Measurements from ENCODE around the gene SNTB2. TPM values are rescaled to one million over a fixed set of nuclear protein-coding genes. Genes with fewer than 3 reads are reported as not detected.

Gene SNTB2
- total RNA-seq, 4 donors from 2014 or later = 39.1 to 137 (median 43.0) TPM

- Histone ChIP-seq H3K27ac (peak overlapping the region in 1 of 4 donors; percentile 23), H3K27me3 (no peaks in the 10 kb centered on the region), H3K4me1 (peaks cover 3 to 49% (median 11%) of the 10 kb centered on the region in 3 donors), H3K4me3 (no peak overlapping the region), H3K36me3 (no peaks in the 10 kb centered on the region), H3K9me3 (no peaks in the 10 kb centered on the region)
- 61 to 83% methylated on average over 1 to 3 of the region's 3 CpGs for WGBS, 2 donors (ENCODE audit: low coverage in 1 of 2)
- TF ChIP-seq CTCF (IDR thresholded peaks at IDR 0.05) = no peak
- TF ChIP-seq POLR2AphosphoS5 (IDR thresholded peaks at IDR 0.05) = no peak
- no peak for TF ChIP-seq EP300 (IDR thresholded peaks at IDR 0.05)
- TF ChIP-seq POLR2A (IDR thresholded peaks at IDR 0.05) = no peak
- ATAC-seq = no peak
Measured at GRCh38 chr16:69237296-69237695, 50.3 kb downstream of the SNTB2 start.

- H3K27ac ChIP-seq = no peak overlapping the region
- H3K4me1 ChIP-seq = peaks cover 3 to 69% (median 15%) of the 10 kb centered on the region in 3 donors
- no peaks in the 10 kb centered on the region for H3K9me3 ChIP-seq
- no peaks in the 10 kb centered on the region for H3K27me3 ChIP-seq
- WGBS, 2 donors (ENCODE audit: low coverage in 1 of 2) = 18 to 24% methylated on average over 1 of the region's 1 CpG
- no peak for ATAC-seq
- TF ChIP-seq CTCF (IDR thresholded peaks at IDR 0.05) (no peak), POLR2AphosphoS5 (IDR thresholded peaks at IDR 0.05) (no peak), EP300 (IDR thresholded peaks at IDR 0.05) (no peak), POLR2A (IDR thresholded peaks at IDR 0.05) (no peak)
- no peaks in the 10 kb centered on the region for H3K36me3 ChIP-seq
- H3K4me3 ChIP-seq = no peak overlapping the region
Measured at GRCh38 chr16:69239851-69240250, 52.9 kb downstream of the SNTB2 start.

GRCh38 chr16:69240331-69240730 lies 53.4 kb downstream of the SNTB2 start:
- 46 to 73% methylated on average over 2 of the region's 2 CpGs for whole genome bisulfite sequencing, 2 donors (ENCODE audit: low coverage in 1 of 2)
- H3K27ac ChIP-seq = no peak overlapping the region
- ATAC-seq = no peak
- TF ChIP-seq POLR2A (IDR thresholded peaks at IDR 0.05) (no peak), POLR2AphosphoS5 (IDR thresholded peaks at IDR 0.05) (no peak), EP300 (IDR thresholded peaks at IDR 0.05) (no peak), CTCF (IDR thresholded peaks at IDR 0.05) (no peak)
- peaks cover 0 to 4% of the 10 kb centered on the region in 2 donors for H3K36me3 ChIP-seq
- H3K4me3 ChIP-seq = no peak overlapping the region
- H3K27me3 ChIP-seq = no peaks in the 10 kb centered on the region
- no peaks in the 10 kb centered on the region for H3K9me3 ChIP-seq
- peaks cover 3 to 71% (median 15%) of the 10 kb centered on the region in 3 donors for H3K4me1 ChIP-seq

GRCh38 chr16:69241926-69242325 lies 55.0 kb downstream of the SNTB2 start:
- TF ChIP-seq POLR2AphosphoS5 (IDR thresholded peaks at IDR 0.05) (no peak), EP300 (IDR thresholded peaks at IDR 0.05) (no peak), CTCF (IDR thresholded peaks at IDR 0.05) (no peak), POLR2A (IDR thresholded peaks at IDR 0.05) (no peak)
- no peak overlapping the region for H3K27ac ChIP-seq
- 63 to 69% methylated on average over 2 to 4 of the region's 4 CpGs for WGBS, 2 donors (ENCODE audit: low coverage in 1 of 2)

GRCh38 chr16:69243479-69243878 lies 56.5 kb downstream of the SNTB2 start:
- no peaks in the 10 kb centered on the region for H3K9me3 ChIP-seq
- no peaks in the 10 kb centered on the region for H3K27me3 ChIP-seq
- no peak for ATAC-seq
- H3K4me1 ChIP-seq = peaks cover 3 to 45% (median 8%) of the 10 kb centered on the region in 3 donors
- no peak for TF ChIP-seq POLR2AphosphoS5 (IDR thresholded peaks at IDR 0.05)
- no peak overlapping the region for H3K27ac ChIP-seq
- WGBS, 2 donors (ENCODE audit: low coverage in 1 of 2) = 37 to 61% methylated on average over 2 of the region's 2 CpGs
- H3K36me3 ChIP-seq = peaks cover 0 to 24% of the 10 kb centered on the region in 2 donors
- H3K4me3 ChIP-seq = no peak overlapping the region

More at GRCh38 chr16:69241926-69242325, 55.0 kb downstream of the SNTB2 start:
- Histone ChIP-seq H3K27me3 (no peaks in the 10 kb centered on the region), H3K4me1 (peaks cover 3 to 61% (median 15%) of the 10 kb centered on the region in 3 donors), H3K9me3 (no peaks in the 10 kb centered on the region), H3K36me3 (peaks cover 0 to 10% of the 10 kb centered on the region in 2 donors), H3K4me3 (no peak overlapping the region)
- no peak for ATAC-seq
